ENCODE data around the gene ITGA2B.

Gene ITGA2B

DNA sequence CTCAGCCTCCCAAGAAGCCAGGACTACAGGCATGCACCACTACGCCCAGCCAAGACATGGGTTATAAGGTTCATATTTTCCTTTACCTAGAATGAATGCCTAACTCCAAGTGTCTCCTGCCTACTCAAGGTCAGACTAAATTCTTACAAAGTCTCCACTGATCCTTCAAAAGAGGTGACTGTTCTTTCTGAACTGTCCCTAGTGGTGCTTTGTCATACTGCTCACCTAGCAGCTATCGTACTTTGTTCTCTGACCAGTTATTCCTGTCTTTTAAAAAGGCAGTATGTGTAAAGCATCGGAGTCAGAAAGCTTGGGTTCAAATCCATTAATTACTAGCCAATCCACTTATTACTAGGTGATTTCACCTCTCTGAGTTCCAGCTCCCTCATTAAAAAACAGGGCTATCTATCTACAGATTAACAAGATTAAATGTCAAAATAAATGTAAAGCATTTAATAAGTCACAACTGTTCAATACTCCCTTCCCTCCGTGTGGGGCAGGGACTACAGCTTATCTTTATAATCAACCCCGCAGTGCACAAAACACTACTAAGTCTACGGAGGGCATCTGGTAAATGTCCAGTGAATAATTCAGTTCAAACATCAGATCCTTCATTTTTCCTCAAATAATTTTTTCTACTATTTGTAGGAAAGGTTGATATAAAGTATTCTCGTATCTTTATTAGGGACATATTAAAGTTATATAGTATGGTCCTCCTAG is 20.0 kb upstream of the ITGA2B start:
- TF ChIP-seq POU6F1 (CRISPR knock-in tag; IDR thresholded peaks at IDR 0.05; ENCODE audit: borderline replicate concordance, low read depth) (no peak), TSHZ2 (CRISPR knock-in tag; IDR thresholded peaks at IDR 0.05) (no peak), RARB (CRISPR knock-in tag; IDR thresholded peaks at IDR 0.05) (no peak), ESRRG (CRISPR knock-in tag; IDR thresholded peaks at IDR 0.05) (no peak), ISL1 (CRISPR knock-in tag; IDR thresholded peaks at IDR 0.05) (no peak), SNAI2 (CRISPR knock-in tag; IDR thresholded peaks at IDR 0.05) (no peak), ZNF70 (CRISPR knock-in tag; IDR thresholded peaks at IDR 0.05) (no peak), TCF4 (CRISPR knock-in tag; IDR thresholded peaks at IDR 0.05; ENCODE audit: borderline replicate concordance) (no peak), OSR1 (CRISPR knock-in tag; IDR thresholded peaks at IDR 0.05) (no peak), CREB5 (CRISPR knock-in tag; IDR thresholded peaks at IDR 0.05; ENCODE audit: low read depth) (no peak), TOX (CRISPR knock-in tag; IDR thresholded peaks at IDR 0.05; ENCODE audit: borderline replicate concordance) (no peak), PATZ1 (CRISPR knock-in tag; IDR thresholded peaks at IDR 0.05; ENCODE audit: borderline replicate concordance) (no peak), ZNF565 (CRISPR knock-in tag; conservative IDR thresholded peaks at IDR 0.05; ENCODE audit: low read depth) (no peak), ZC3H10 (CRISPR knock-in tag; IDR thresholded peaks at IDR 0.05) (no peak), PPARA (CRISPR knock-in tag; IDR thresholded peaks at IDR 0.05; ENCODE audit: borderline replicate concordance) (no peak)
- no peak for ATAC-seq

DNA sequence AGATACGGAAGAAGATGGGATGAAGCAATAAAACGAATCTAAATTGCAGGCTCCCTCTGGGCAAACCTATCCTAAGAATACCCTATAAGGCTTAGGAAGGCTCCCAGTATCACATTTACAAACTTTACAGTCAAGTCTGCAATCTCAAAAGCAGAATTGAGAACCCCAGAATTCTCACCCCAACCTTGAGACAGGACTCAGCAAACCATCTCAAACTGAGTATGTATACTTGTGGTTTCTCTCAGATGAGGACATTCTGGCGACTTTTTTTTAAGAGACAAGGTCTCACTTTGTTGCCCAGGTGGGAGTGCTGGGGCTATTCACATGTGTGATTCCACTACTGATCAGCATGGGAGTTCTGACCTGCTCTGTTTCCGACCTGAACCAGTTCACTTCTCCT is 19.3 kb upstream of the ITGA2B start:
- ATAC-seq = no peak
- no peak for TF ChIP-seq OSR1 (CRISPR knock-in tag; IDR thresholded peaks at IDR 0.05)
- no peak for TF ChIP-seq SNAI2 (CRISPR knock-in tag; IDR thresholded peaks at IDR 0.05)
- TF ChIP-seq ARNTL (CRISPR knock-in tag; IDR thresholded peaks at IDR 0.05; ENCODE audit: borderline replicate concordance, low read depth) = no peak
- no peak for TF ChIP-seq TOX (CRISPR knock-in tag; IDR thresholded peaks at IDR 0.05; ENCODE audit: borderline replicate concordance)

GRCh38 chr17:44402564-44403172 is 13.2 kb upstream of the ITGA2B start:
- ATAC-seq = no peak
- TF ChIP-seq ZFP30 (CRISPR knock-in tag; IDR thresholded peaks at IDR 0.05) (no peak), ARNTL (CRISPR knock-in tag; IDR thresholded peaks at IDR 0.05; ENCODE audit: borderline replicate concordance, low read depth) (no peak), ZC3H10 (CRISPR knock-in tag; IDR thresholded peaks at IDR 0.05) (no peak), ZNF565 (CRISPR knock-in tag; conservative IDR thresholded peaks at IDR 0.05; ENCODE audit: low read depth) (no peak), RARB (CRISPR knock-in tag; IDR thresholded peaks at IDR 0.05) (no peak), TCF4 (CRISPR knock-in tag; IDR thresholded peaks at IDR 0.05; ENCODE audit: borderline replicate concordance) (no peak), CREB5 (CRISPR knock-in tag; IDR thresholded peaks at IDR 0.05; ENCODE audit: low read depth) (no peak), TSHZ2 (CRISPR knock-in tag; IDR thresholded peaks at IDR 0.05) (no peak), ZNF70 (CRISPR knock-in tag; IDR thresholded peaks at IDR 0.05) (no peak), ZFP3 (CRISPR knock-in tag; IDR thresholded peaks at IDR 0.05) (no peak), PPARA (CRISPR knock-in tag; IDR thresholded peaks at IDR 0.05; ENCODE audit: borderline replicate concordance) (no peak), POU6F1 (CRISPR knock-in tag; IDR thresholded peaks at IDR 0.05; ENCODE audit: borderline replicate concordance, low read depth) (no peak), OSR1 (CRISPR knock-in tag; IDR thresholded peaks at IDR 0.05) (no peak)
- TF ChIP-seq, protein P1, sequence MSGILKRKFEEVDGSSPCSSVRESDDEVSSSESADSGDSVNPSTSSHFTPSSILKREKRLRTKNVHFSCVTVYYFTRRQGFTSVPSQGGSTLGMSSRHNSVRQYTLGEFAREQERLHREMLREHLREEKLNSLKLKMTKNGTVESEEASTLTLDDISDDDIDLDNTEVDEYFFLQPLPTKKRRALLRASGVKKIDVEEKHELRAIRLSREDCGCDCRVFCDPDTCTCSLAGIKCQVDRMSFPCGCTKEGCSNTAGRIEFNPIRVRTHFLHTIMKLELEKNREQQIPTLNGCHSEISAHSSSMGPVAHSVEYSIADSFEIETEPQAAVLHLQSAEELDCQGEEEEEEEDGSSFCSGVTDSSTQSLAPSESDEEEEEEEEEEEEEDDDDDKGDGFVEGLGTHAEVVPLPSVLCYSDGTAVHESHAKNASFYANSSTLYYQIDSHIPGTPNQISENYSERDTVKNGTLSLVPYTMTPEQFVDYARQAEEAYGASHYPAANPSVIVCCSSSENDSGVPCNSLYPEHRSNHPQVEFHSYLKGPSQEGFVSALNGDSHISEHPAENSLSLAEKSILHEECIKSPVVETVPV (CRISPR knock-in tag; IDR thresholded peaks at IDR 0.05) = no peak

All from SK-N-SH treated with all-trans-retinoic acid at 6 μM for 48 hours (cell line).